Fibroblast of skin of right quadriceps (primary cell): ENCODE data around the gene PGA5.
"Not testable (repeated sequence)": the region's sequence is repeated elsewhere in the genome, so short reads cannot be mapped to it uniquely, and the experiment has no call there.

Experiments
- DNase-seq: peaks from one replicate; pipeline ENCODE4 v3.0.0-alpha.2; 2013

Gene PGA5

DNA sequence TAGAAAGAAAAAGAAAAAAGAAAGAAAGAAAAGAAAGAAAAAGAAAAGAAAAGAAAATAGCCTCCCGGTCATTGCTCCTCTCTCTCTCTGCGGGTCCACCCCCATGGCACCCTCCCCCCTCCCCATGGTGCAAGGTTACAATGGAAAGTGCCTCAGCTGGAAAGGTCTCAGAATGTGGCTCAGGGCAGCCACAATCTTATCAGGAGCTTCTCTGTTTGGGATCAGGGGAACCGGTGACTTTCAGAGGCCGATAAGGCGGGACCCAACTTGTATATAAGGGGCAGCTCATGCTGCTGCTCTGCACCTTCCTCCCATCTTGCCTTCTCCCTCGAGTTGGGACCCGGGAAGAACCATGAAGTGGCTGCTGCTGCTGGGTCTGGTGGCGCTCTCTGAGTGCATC is at the start of gene PGA5:
Gene PGA5 (plus strand): TSS at position 301 of the 400 bp plus-strand sequence. CDS start 52 bp downstream, at position 353.
- DNase-seq: not testable (repeated sequence)

GRCh38 chr11:61193596-61193995 is 47.4 kb upstream of the PGA5 start:
- no peak for DNase-seq

- no peak for DNase-seq
Observed at GRCh38 chr11:61194169-61194671, 46.8 kb upstream of the PGA5 start.

GRCh38 chr11:61194981-61195695 is 45.8 kb upstream of the PGA5 start:
- DNase-seq: no peak

GRCh38 chr11:61195719-61196118 is 45.3 kb upstream of the PGA5 start:
- DNase-seq: no peak

DNA sequence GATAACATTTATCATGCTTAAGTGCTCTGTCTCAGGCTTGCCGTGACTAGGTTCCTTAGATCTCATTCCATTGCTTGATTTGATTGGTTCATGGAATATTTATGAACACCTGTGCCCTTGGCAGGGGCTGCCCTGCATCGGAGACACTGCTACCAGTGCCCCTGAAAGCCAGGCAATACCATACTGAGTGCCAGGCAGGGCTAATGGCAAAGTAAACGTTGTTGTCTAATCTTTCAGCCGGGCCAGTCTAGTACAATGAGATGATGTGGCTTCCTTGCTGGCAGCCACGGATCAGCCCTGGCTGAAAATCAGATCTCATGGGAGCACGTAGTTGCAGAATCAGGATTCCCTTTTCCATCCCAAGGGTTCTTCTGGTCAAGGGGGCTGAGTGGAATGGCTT is 42.6 kb upstream of the PGA5 start:
- no peak for DNase-seq

DNA sequence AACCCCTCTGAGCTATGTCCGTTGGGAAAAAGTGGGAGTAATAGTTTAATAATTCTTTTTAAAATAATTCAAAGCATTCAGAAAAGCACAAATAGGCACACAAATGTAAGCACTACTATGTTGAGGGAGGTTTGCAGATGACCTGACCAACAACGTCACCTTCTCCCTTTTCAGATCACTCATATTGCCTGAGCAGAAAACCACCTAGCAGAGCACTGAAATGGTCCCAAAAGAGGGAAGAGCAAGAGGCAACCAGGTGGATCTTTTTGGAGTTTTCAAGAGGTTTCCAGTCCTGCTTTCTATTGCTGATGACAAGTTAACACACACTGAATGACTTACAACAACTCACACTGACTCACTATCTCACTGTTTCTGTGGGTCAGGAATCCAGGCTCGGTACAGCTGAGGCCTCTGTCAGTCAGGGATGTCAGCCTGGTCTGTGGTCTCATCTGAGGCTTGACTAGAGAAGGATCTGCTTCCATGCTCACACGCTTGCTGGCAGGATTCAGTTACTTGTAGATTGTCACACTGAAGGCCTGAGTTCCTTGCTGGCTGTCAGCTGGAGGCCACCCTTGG is 41.9 kb upstream of the PGA5 start:
- DNase-seq: no peak

- no peak for DNase-seq
Observed at GRCh38 chr11:61201476-61201875, 39.5 kb upstream of the PGA5 start.

DNA sequence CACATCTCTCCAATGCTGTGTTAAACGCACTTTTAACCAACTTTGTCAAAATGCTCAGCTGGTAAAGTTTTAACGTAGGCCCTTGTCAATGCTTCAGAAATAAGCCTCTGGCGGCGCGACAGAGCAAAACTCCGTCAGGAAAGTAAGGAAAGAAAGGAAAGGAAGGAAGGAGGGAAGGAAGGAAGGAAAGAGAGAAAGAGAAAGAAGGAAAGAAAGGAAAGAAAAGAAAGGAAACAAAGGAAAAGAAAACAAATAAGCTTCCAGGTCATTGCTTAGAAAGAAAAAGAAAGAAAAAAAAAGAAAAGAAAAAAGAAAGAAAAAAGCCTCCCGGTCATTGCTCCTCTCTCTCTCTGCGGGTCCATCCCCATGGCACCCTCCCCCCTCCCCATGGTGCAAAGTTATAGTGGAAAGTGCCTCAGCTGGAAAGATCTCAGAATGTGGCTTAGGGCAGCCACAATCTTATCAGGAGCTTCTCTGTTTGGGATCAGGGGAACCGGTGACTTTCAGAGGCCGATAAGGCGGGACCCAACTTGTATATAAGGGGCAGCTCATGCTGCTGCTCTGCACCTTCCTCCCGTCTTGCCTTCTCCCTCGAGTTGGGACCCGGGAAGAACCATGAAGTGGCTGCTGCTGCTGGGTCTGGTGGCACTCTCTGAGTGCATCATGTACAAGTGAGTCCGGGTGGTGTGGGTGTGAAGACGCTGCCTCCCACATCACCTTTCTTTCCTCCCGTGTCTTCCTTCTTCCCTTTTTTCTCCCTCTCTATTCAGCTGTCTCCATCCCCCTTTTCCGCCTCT is 37.8 kb upstream of the PGA5 start, which contains the start of gene PGA3:
Gene PGA3 (plus strand): TSS at position 566 of the 797 bp plus-strand sequence. CDS start 50 bp downstream, at position 616.
- DNase-seq: not testable (repeated sequence)

GRCh38 chr11:61203873-61204272 is 37.1 kb upstream of the PGA5 start:
- not testable (repeated sequence) for DNase-seq

DNA sequence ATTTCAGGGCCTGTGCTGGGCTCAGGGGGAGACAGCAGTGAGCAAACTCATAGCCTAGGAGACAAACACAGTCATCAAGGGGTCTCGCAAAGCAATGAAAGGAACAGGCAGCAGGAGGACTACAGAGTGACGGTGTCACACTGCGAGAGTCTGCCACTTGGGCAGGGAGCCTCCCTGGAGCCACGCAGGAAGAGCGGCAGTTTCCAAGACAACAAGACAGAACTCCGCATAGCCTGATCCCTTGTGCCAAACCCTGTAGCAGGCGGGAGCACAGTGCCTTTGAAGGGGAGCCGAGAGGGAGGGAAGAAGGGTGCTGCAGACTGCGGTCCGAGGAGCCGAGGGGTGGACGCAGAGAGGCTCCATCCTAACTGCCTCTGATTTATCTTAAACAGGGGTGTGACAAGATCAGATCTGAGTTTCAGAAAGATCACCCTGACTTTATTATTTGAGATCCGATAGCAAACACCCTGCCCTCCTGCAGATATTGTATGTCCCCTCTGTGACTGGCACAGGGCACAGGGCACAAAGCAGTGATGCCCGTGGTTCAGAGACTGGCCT is 36.4 kb upstream of the PGA5 start:
- DNase-seq: not testable (repeated sequence)

DNA sequence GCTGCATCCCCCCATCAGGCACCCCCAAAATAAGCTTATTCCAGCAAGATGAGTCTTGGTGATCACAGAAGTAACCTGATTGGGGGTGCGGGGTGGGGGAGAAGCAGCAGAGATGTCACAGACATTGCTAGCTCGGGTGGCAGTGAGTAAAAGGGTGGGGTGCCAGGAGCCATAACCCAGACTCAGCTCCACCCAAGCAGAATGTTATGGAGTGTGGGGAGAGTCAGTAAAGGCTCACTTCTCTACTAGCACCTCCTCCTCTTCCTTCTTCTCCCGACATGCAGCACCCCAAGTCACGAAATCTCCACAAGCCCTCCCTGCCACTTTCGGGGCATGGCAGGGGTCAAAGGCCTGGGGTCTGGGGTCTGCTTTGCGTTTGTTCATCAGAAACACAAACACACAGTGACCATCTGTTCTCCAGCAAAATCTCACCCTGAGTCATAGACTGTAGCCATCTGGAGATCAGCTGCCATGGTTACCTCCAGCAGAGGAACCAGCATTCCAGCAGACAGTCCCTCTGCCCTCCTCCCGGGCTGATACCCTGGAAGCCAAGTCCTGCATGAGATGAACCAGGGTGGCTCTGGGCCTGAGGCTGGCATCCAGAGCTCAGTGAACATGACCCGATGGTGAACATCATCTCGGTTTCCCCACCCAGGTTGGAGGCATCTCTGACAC is 33.2 kb upstream of the PGA5 start:
- not testable (repeated sequence) for DNase-seq

- not testable (repeated sequence) for DNase-seq
Observed at GRCh38 chr11:61210629-61211028, 30.3 kb upstream of the PGA5 start.

DNA sequence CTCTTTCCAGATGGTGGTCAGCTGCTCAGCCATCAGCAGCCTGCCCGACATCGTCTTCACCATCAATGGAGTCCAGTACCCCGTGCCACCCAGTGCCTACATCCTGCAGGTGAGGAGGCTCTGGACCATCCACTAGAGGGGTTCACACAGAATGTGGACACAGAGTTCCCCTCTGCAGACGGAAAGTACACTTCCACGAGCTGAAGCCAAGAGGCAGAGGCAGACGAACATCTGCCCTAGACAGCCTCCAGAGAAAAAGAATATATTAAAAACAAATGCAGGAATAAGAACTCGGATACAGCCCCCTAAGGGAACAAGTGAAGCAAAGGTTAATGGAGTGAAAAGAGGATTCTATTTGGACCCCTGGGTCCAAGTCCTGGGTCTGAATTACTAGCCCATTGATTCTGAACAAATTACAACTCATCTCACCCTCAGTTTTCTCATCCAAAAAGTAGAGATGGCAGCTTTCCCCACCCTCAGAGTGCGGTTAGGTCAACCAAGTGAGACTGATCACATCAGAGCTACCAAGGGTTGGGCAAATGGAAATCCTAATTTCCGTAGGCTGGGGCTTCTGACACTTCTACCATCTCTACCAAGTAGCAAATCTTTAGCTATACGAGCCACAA is 29.5 kb upstream of the PGA5 start:
- not testable (repeated sequence) for DNase-seq

GRCh38 chr11:61212202-61212601 is 28.8 kb upstream of the PGA5 start:
- DNase-seq: not testable (repeated sequence)

GRCh38 chr11:61213711-61214324 is 27.2 kb upstream of the PGA5 start:
- not testable (repeated sequence) for DNase-seq

DNA sequence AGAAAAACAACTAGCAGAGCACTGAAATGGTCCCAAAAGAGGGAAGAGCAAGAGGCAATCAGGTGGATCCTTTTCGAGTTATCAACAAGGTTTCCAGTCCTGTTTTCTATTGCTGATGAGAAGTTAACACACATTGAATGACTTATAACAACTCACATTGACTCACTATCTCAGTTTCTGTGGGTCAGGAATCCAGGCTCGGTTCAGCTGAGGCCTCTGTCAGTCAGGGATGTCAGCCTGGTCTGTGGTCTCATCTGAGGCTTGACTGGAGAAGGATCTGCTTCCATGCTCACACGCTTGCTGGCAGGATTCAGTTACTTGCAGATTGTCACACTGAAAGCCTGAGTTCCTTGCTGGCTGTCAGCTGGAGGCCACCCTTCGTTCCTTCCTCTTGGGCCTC is 22.7 kb upstream of the PGA5 start:
- not testable (repeated sequence) for DNase-seq

GRCh38 chr11:61219016-61219415 is 22.0 kb upstream of the PGA5 start:
- DNase-seq: not testable (repeated sequence)

- DNase-seq: not testable (repeated sequence)
Observed at GRCh38 chr11:61222047-61222446, 18.9 kb upstream of the PGA5 start, which contains the start of gene PGA4. Gene PGA4, plus strand, starts transcription at chr11:61222347. Its CDS starts 54 bp downstream, at chr11:61222401.

- not testable (repeated sequence) for DNase-seq
Observed at GRCh38 chr11:61222692-61223091, 18.3 kb upstream of the PGA5 start.

DNA sequence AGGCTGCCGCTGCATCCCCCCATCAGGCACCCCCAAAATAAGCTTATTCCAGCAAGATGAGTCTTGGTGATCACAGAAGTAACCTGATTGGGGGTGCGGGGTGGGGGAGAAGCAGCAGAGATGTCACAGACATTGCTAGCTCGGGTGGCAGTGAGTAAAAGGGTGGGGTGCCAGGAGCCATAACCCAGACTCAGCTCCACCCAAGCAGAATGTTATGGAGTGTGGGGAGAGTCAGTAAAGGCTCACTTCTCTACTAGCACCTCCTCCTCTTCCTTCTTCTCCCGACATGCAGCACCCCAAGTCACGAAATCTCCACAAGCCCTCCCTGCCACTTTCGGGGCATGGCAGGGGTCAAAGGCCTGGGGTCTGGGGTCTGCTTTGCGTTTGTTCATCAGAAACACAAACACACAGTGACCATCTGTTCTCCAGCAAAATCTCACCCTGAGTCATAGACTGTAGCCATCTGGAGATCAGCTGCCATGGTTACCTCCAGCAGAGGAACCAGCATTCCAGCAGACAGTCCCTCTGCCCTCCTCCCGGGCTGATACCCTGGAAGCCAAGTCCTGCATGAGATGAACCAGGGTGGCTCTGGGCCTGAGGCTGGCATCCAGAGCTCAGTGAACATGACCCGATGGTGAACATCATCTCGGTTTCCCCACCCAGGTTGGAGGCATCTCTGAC is 14.4 kb upstream of the PGA5 start:
- DNase-seq: not testable (repeated sequence)
